Aorta (tissue), 5 donors: Measurements from ENCODE around the gene SLAMF9. TPM values are rescaled to one million over a fixed set of nuclear protein-coding genes. Genes with fewer than 3 reads are reported as not detected.

ENCODE experiments used
- ATAC-seq: fragments of 200-7000 bp; cut with Tn5 transposase; one replicate; pipeline ENCODE4 v1.9.1; 2022; ENCODE audit warnings: moderate library complexity; ENCODE audit not compliant: low FRiP score
- DNase-seq, 2 donors: peaks; one replicate each; pipeline ENCODE4 v3.0.0-alpha.2; 2020
- H3K27ac ChIP-seq, 2 donors: one replicate each; pipeline ENCODE4 v1.5.1; 2013; ENCODE audit warnings: low read length in 2 of 2, mild to moderate bottlenecking in 2 of 2, moderate library complexity in 2 of 2, control low read depth in 1 of 2, inconsistent platforms in 1 of 2, low read depth in 1 of 2
- H3K27me3 ChIP-seq, 2 donors: one replicate each; pipeline ENCODE4 v1.6.1; 2013; ENCODE audit warnings: control low read depth in 1 of 2, low read length in 1 of 2, mild to moderate bottlenecking in 1 of 2, moderate library complexity in 1 of 2; ENCODE audit not compliant: insufficient read depth in 2 of 2, control insufficient read depth in 1 of 2
- H3K36me3 ChIP-seq, 2 donors: one replicate each; pipeline ENCODE4 v1.6.1; 2013; ENCODE audit warnings: control low read depth in 1 of 2, low read length in 1 of 2, mild to moderate bottlenecking in 1 of 2; ENCODE audit not compliant: insufficient read depth in 2 of 2, control insufficient read depth in 1 of 2
- H3K4me1 ChIP-seq, 2 donors: one replicate each; pipeline ENCODE4 v1.6.1; 2013; ENCODE audit warnings: low read length in 2 of 2, control low read depth in 1 of 2, mild to moderate bottlenecking in 1 of 2, moderate library complexity in 1 of 2; ENCODE audit not compliant: insufficient read depth in 2 of 2, control insufficient read depth in 1 of 2
- H3K4me3 ChIP-seq, 2 donors: one replicate each; pipeline ENCODE4 v1.5.1; 2013; ENCODE audit warnings: low read length in 2 of 2, control low read depth in 1 of 2, mild to moderate bottlenecking in 1 of 2
- H3K9me3 ChIP-seq: one replicate; pipeline ENCODE4 v1.6.1; 2013; ENCODE audit warnings: mild to moderate bottlenecking, low read length; ENCODE audit not compliant: control insufficient read depth
- WGBS, 2 donors: extraction: QIAGEN DNeasy Blood & Tissue Kit; methylation state at CpG; one replicate each; pipeline ENCODE4 v1.1.7; 2013; 5-methylcytosine and 5-hydroxymethylcytosine counted together
- intact Hi-C, 2 donors: fragments of 100-400 bp; cut with DNase I; formaldehyde crosslinking; loops; one replicate each; pipeline versions ENCODE4 v1.14.2 to v1.15.0; 2022
- polyA plus RNA-seq, 2 donors: library from polyadenylated mRNA; stranded (reverse); fragments of 200-250 nt; gene quantifications; one replicate each; pipeline ENCODE4 v1.2.3, GENCODE V29; 2013
- total RNA-seq, 2 donors: library from RNA; stranded (reverse); fragmentation: NEBNext Ultra II Directional; extraction: Animal tissue kit (Norgen Biotek cat#: 25700); gene quantifications; one replicate each; pipeline ENCODE4 v1.2.1, GENCODE V29; 2021
- donor health status: healthy with polysubstance abuse.
- donor health status: Bipolar disorder and iron deficiency.
- donor health status: DM: no; HTN: no; CAD: no.
- donor health status: DM: no; HTN: no; CAD: no.
- donor health status: DM: yes; HTN: yes; CAD: no.

SLAMF9 gene
- total and polyA plus RNA-seq, 4 donors: not detected

DNA sequence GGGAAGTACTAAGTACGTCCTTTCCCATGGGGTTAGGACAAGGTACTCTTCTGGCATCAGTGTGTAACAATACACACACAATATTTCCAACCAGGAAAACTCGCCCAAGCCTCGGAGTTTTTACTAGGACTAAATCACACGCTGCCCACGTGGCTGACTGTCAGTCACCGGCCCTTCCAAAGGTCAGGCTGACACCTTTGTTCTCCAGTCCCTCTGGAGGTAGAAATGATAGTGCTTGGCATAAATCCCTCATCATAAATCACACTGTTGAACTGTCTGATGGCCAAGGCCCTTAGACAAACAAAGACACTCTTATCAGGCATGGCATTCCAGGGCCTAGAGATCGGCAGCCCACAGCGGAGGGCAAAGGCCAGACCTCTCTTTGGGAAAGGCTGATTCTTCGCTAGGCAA is 16.9 kb upstream of the SLAMF9 start:
- peaks cover 0 to 2% of the 10 kb centered on the region in 2 donors for H3K27me3 ChIP-seq
- 51 to 52% methylated on average over 9 of the region's 9 CpGs for WGBS, 2 donors
- intact Hi-C loops: no loop called here
- H3K4me1 ChIP-seq: no peaks in the 10 kb centered on the region
- no peaks in the 10 kb centered on the region for H3K36me3 ChIP-seq
- no peaks in the 10 kb centered on the region for H3K9me3 ChIP-seq
- no peak overlapping the region for H3K4me3 ChIP-seq
- no peak for DNase-seq
- H3K27ac ChIP-seq: no peak overlapping the region
- ATAC-seq: no peak

DNA sequence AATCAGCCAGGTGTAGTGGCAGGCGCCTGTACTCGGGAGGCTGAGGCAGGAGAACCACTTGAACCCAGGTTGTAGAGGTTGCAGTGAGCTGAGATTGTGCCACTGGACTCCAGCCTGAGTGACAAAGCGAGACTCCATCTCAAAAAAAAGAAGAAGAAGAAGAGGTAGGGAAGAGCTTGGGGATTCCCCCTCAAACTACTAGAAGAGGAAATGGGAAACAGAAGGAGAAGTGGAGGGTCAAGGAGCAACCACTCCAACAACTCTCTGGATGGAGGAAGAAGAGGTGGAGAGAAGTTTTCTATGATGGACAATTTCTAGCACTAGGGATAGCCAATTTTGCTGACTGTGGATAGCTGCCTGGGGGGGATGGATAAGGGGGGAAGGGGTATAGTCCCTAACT is 14.9 kb upstream of the SLAMF9 start:
- WGBS, 2 donors: 91 to 92% methylated on average over 3 of the region's 3 CpGs
- H3K27me3 ChIP-seq: peaks cover 0 to 2% of the 10 kb centered on the region in 2 donors
- H3K36me3 ChIP-seq: no peaks in the 10 kb centered on the region
- no peak overlapping the region for H3K27ac ChIP-seq
- no peak overlapping the region for H3K4me3 ChIP-seq
- H3K9me3 ChIP-seq: no peaks in the 10 kb centered on the region
- no peaks in the 10 kb centered on the region for H3K4me1 ChIP-seq
- ATAC-seq (no peak), DNase-seq (no peak)
- intact Hi-C loops: no loop called here

DNA sequence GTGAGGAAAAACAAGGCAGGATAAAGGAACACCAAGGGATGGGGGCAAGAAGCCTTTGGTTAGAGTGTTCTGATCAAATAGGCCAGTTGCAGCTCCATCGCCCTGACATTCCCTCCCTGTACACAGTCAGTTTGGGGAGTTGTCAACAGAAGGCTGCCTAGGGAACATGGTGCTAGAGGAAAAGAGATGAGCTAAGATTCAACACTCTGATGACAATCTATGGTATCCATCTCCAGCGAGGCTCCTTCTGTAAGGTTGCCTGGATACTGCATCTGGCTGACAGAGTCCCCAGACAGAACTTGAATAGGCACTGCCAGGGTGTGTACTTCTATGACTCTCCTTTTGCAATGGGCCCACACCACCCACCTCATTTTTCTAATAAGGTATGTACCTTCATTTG is 11.2 kb upstream of the SLAMF9 start:
- WGBS, 2 donors: 87 to 89% methylated on average over 2 of the region's 2 CpGs
- DNase-seq: no peak
- H3K27ac ChIP-seq: no peak overlapping the region

DNA sequence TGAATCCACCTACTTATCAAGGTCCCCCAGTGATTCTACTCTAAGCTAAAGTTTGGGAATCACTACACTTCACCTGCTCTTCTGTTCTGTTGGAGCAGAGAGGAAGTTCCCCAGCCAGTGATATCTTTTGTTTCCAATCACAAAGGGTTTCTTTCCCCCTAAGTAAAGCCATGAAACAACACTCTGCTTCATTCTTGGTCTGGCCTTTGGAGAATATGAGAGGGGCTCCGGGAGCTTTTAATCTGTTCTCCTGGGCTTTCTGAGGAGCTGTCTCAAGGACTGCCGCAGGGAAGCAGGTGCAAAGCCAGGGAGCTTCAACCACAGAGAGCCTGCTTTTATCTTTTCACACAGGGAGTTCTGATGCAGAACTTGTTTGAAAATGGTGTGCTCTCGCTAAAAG is 10.1 kb upstream of the SLAMF9 start:
- no peak for DNase-seq
- WGBS, 2 donors: 72 to 77% methylated on average over 3 of the region's 3 CpGs
- intact Hi-C loops: no loop called here
- Histone ChIP-seq H3K27ac (no peak overlapping the region), H3K27me3 (peaks cover 0 to 2% of the 10 kb centered on the region in 2 donors), H3K9me3 (no peaks in the 10 kb centered on the region), H3K4me3 (no peak overlapping the region), H3K36me3 (no peaks in the 10 kb centered on the region), H3K4me1 (no peaks in the 10 kb centered on the region)
- ATAC-seq: no peak

More for the DNA sequence above, 11.2 kb upstream of the SLAMF9 start:
- ATAC-seq: no peak
- intact Hi-C loops: no loop called here
- Histone ChIP-seq H3K4me1 (no peaks in the 10 kb centered on the region), H3K9me3 (no peaks in the 10 kb centered on the region), H3K36me3 (no peaks in the 10 kb centered on the region), H3K27me3 (peaks cover 0 to 2% of the 10 kb centered on the region in 2 donors), H3K4me3 (no peak overlapping the region)

DNA sequence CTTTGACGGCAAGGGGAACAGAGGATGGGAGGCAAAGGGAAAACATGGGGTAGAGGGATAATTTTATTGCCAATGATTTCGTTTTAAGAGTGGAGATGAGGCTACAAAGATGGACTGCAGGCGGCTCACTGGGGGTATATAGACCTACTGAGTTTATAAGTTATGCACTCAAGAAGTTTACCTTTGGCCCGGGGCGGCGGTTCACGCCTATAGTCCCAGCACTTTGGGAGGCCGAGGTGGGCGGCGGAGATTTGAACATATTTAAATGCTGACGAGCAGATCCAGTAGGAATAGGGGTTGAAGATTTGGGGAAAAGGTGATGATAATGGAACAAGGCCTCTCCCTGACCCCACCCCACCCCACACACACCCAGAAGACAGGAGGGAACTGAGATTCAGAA is 8.1 kb upstream of the SLAMF9 start:
- no peak overlapping the region for H3K4me3 ChIP-seq
- 95 to 96% methylated on average over 11 of the region's 11 CpGs for whole genome bisulfite sequencing, 2 donors
- H3K36me3 ChIP-seq: no peaks in the 10 kb centered on the region
- H3K4me1 ChIP-seq: no peaks in the 10 kb centered on the region
- H3K27me3 ChIP-seq: no peaks in the 10 kb centered on the region
- no peak overlapping the region for H3K27ac ChIP-seq
- H3K9me3 ChIP-seq: no peaks in the 10 kb centered on the region
- ATAC-seq: no peak
- intact Hi-C loops: no loop called here
- no peak for DNase-seq

DNA sequence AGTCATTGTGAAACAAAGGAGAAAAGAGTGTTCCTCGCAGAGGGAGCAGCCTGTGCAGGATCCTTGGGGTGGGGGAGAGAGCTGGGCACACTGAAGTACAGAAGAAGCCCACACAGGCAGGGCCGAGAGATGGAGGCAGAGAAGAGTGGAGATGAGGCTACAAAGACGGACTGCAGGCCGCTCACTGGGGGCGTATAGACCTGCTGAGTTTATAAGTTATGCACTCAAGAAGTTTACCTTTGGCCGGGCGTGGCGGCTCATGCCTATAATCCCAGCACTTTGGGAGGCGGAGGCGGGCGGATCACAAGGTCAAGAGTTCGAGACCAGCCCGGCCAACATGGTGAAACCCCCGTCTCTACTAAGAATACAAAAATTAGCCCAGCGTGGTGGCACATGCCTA is 7.6 kb upstream of the SLAMF9 start:
- Histone ChIP-seq H3K36me3 (no peaks in the 10 kb centered on the region), H3K27me3 (no peaks in the 10 kb centered on the region), H3K4me1 (no peaks in the 10 kb centered on the region), H3K4me3 (no peak overlapping the region), H3K9me3 (no peaks in the 10 kb centered on the region), H3K27ac (no peak overlapping the region)
- ATAC-seq (no peak), DNase-seq (no peak)
- WGBS, 2 donors: 92 to 94% methylated on average over 15 of the region's 15 CpGs
- intact Hi-C loops: no loop called here

DNA sequence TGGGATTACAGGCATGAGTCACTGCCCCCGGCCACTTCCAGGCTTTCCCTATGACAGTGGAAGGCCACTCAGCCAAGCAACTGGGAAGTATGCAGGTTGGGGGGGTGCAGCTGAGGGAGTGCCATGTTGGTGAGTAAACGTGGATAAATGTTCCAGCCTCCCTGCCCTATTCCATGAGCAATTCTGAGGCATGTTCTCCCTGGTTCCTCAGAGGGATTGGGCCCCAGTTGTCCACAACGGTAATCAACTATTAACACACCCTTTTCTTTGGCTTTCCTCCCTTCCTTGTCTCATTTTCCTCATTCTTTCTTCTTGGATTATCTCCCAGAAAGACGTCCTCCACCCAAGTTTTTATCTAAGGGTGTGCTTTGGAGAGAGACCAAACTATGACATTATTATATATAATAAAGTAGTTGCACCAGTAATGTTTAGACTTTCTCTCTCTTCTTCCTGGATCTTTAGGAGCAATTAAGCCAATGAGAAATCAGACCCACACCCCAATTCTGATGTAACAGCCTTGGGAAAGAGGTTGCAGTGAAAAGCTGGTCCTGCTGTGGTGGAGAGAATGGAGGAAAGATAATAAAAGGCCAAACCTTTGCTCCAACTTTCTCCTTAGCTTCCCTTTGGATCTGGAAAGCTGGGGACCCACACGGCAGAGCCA is 6.8 kb upstream of the SLAMF9 start:
- 15 to 23% methylated on average over 5 of the region's 5 CpGs for WGBS, 2 donors
- Histone ChIP-seq H3K27ac (no peak overlapping the region), H3K36me3 (no peaks in the 10 kb centered on the region), H3K4me1 (no peaks in the 10 kb centered on the region), H3K9me3 (no peaks in the 10 kb centered on the region), H3K27me3 (no peaks in the 10 kb centered on the region), H3K4me3 (no peak overlapping the region)
- peak; percentile 82 for ATAC-seq
- peak; percentile 80 to 83 for DNase-seq
- intact Hi-C loops: no loop called here

DNA sequence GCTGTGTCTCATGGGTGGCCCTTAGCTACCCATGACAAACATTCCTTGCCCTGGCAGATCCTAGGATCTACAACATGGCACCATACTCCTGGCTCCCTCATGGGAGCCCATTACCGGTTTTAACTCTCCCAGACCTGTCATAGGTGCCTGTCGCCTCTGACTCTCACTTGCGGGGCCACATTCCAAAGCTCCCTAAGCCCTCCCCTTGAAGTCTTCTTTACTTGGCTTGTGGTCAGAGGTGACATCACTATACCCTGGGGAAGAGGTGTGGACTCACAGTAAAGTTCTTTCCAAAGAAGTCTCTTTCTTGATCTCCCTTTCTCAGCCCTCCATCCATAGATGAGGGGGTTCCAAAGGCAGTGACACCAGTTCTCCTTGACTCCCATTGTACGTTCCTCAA is 5.4 kb upstream of the SLAMF9 start:
- 72 to 79% methylated on average over 4 of the region's 4 CpGs for WGBS, 2 donors
- Histone ChIP-seq H3K27ac (no peak overlapping the region), H3K27me3 (no peaks in the 10 kb centered on the region), H3K4me1 (no peaks in the 10 kb centered on the region), H3K9me3 (no peaks in the 10 kb centered on the region), H3K4me3 (no peak overlapping the region), H3K36me3 (no peaks in the 10 kb centered on the region)
- DNase-seq (no peak), ATAC-seq (no peak)
- intact Hi-C loops: no loop called here

DNA sequence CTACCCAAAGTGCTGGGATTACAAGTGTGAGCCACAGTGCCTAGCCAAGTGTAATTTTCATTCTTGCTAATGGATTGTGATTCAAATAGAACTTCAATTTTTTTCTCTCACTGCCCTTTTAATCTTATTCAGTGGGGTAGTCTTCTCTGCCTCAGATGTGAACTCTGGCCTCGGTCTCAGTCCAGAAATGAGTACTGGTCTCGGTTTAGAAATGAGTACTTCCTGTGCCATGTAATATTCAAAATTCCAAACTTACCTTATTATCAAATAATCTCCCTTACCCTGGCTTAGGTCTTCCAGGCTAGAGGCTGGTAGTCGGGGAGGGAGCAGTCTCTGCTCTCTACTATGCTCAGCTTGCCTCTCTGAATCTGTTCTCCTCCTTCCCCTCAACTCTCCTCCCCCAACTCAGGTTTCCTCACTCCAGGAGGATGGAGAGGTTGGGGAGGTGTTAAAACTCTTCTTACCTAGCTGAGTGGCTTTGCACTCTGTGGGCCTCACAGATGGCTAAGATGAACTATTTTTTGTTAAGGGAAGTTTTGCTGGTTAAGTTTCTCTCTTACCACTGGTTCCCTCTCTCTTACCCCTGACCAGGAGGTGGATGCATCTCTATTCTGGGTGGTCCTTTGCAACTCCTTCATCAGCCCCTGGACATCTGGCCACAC is 4.8 kb upstream of the SLAMF9 start:
- DNase-seq (no peak), ATAC-seq (no peak)
- Histone ChIP-seq H3K27ac (no peak overlapping the region), H3K9me3 (no peaks in the 10 kb centered on the region), H3K27me3 (no peaks in the 10 kb centered on the region), H3K4me3 (no peak overlapping the region), H3K4me1 (no peaks in the 10 kb centered on the region), H3K36me3 (no peaks in the 10 kb centered on the region)
- intact Hi-C loops: no loop called here
- 71 to 73% methylated on average over 3 of the region's 3 CpGs for WGBS, 2 donors
